MM.1S (cell line): ENCODE measurements around the gene PPME1.

ENCODE experiments used
- DNase-seq: peaks from one replicate; pipeline ENCODE4 v3.0.0-alpha.2; 2015
- H2AFZ ChIP-seq: fragments of 300-600 bp; sonication (generic); 2 replicates; pipeline ENCODE4 v1.6.0; 2016; ENCODE audit warnings: antibody characterized with exemption, low read length
- H3F3A ChIP-seq: fragments of 300-600 bp; sonication (generic); 2 replicates; pipeline ENCODE4 v1.6.1; 2016; ENCODE audit warnings: mild to moderate bottlenecking, antibody characterized with exemption, low read length, moderate library complexity, mixed read lengths; ENCODE audit not compliant: insufficient read depth
- H3K27ac ChIP-seq: fragments of 300-600 bp; sonication (generic); 2 replicates; pipeline ENCODE4 v1.5.1; 2016; ENCODE audit warnings: mild to moderate bottlenecking, low read length
- H3K27me3 ChIP-seq: fragments of 300-600 bp; sonication (generic); replicated peaks from 2 replicates; pipeline ENCODE4 v1.6.0; 2016; ENCODE audit warnings: low read length; ENCODE audit not compliant: insufficient read depth
- H3K36me3 ChIP-seq: fragments of 300-600 bp; sonication (generic); replicated peaks from 2 replicates; pipeline ENCODE4 v1.6.1; 2016; ENCODE audit warnings: mild to moderate bottlenecking, low read length, mixed read lengths; ENCODE audit not compliant: insufficient read depth
- H3K4me1 ChIP-seq: fragments of 300-600 bp; sonication (generic); 2 replicates; pipeline ENCODE4 v1.6.1; 2016; ENCODE audit warnings: low read length, mixed read lengths
- H3K4me2 ChIP-seq: fragments of 300-600 bp; sonication (generic); 2 replicates; pipeline ENCODE4 v1.6.0; 2016; ENCODE audit warnings: low read depth, low read length
- H3K4me3 ChIP-seq: fragments of 300-600 bp; sonication (generic); 2 replicates; pipeline ENCODE4 v1.5.1; 2016; ENCODE audit warnings: low read length, mixed read lengths
- H3K79me2 ChIP-seq: fragments of 300-600 bp; sonication (generic); 2 replicates; pipeline ENCODE4 v1.6.1; 2016; ENCODE audit warnings: mixed run types, low read length, mixed read lengths
- H3K9ac ChIP-seq: fragments of 300-600 bp; sonication (generic); 2 replicates; pipeline ENCODE4 v1.6.1; 2016; ENCODE audit warnings: low read length, mixed read lengths
- H3K9me2 ChIP-seq: fragments of 300-600 bp; sonication (generic); replicated peaks from 2 replicates; pipeline ENCODE4 v1.6.1; 2016; ENCODE audit warnings: mild to moderate bottlenecking, low read length, mixed read lengths; ENCODE audit not compliant: insufficient read depth
- H3K9me3 ChIP-seq: fragments of 300-600 bp; sonication (generic); replicated peaks from 2 replicates; pipeline ENCODE4 v1.6.1; 2016; ENCODE audit warnings: mild to moderate bottlenecking, low read length, mixed read lengths; ENCODE audit not compliant: insufficient read depth
- H4K20me1 ChIP-seq: fragments of 300-600 bp; sonication (generic); 2 replicates; pipeline ENCODE4 v1.6.1; 2016; ENCODE audit warnings: mild to moderate bottlenecking, low read length, moderate library complexity, mixed read lengths; ENCODE audit not compliant: insufficient read depth
- CTCF ChIP-seq: fragments of 300-600 bp; sonication (generic); IDR thresholded peaks from 2 replicates; pipeline ENCODE4 v1.5.1; 2016; ENCODE audit warnings: antibody characterized with exemption, low read length, mixed read lengths
- EZH2 ChIP-seq: fragments of 300-600 bp; sonication (generic); optimal IDR thresholded peaks from 2 replicates; pipeline ENCODE3; 2017; ENCODE audit warnings: low read depth, mild to moderate bottlenecking, antibody characterized with exemption, low read length, mixed read lengths
- EZH2phosphoT487 ChIP-seq: fragments of 300-600 bp; sonication (generic); IDR thresholded peaks from 2 replicates; pipeline ENCODE4 v1.6.1; 2018; ENCODE audit warnings: antibody characterized with exemption, low read length

Gene PPME1

GRCh38 chr11:74249496-74249895, 78.4 kb downstream of the PPME1 start:
- DNase-seq: no peak
- H3K79me2 ChIP-seq: no peaks in the 10 kb centered on the region
- TF ChIP-seq EZH2phosphoT487 (no peak), EZH2 (no peak), CTCF (no peak)
- H3K27me3 ChIP-seq: no peaks in the 10 kb centered on the region
- no peak overlapping the region for H3K4me3 ChIP-seq
- H3K27ac ChIP-seq: no peak overlapping the region
- H4K20me1 ChIP-seq: no peaks in the 10 kb centered on the region
- no peaks in the 10 kb centered on the region for H3K9me2 ChIP-seq
- H3K36me3 ChIP-seq: no peaks in the 10 kb centered on the region
- no peak overlapping the region for H3K9ac ChIP-seq
- H3K4me1 ChIP-seq: no peaks in the 10 kb centered on the region
- H2AFZ ChIP-seq: no peak overlapping the region
- no peaks in the 10 kb centered on the region for H3K9me3 ChIP-seq
- no peak overlapping the region for H3K4me2 ChIP-seq
- no peaks in the 10 kb centered on the region for H3F3A ChIP-seq

GRCh38 chr11:74253361-74253760, 82.3 kb downstream of the PPME1 start:
- no peaks in the 10 kb centered on the region for H4K20me1 ChIP-seq
- no peaks in the 10 kb centered on the region for H3F3A ChIP-seq
- H3K4me1 ChIP-seq: no peaks in the 10 kb centered on the region
- no peak overlapping the region for H3K4me2 ChIP-seq
- H3K4me3 ChIP-seq: no peak overlapping the region
- H3K9me3 ChIP-seq: no peaks in the 10 kb centered on the region
- TF ChIP-seq EZH2 (no peak), CTCF (no peak), EZH2phosphoT487 (no peak)
- no peak overlapping the region for H3K9ac ChIP-seq
- no peaks in the 10 kb centered on the region for H3K79me2 ChIP-seq
- no peaks in the 10 kb centered on the region for H3K9me2 ChIP-seq
- no peaks in the 10 kb centered on the region for H3K27me3 ChIP-seq
- H3K36me3 ChIP-seq: no peaks in the 10 kb centered on the region
- no peak for DNase-seq
- no peak overlapping the region for H3K27ac ChIP-seq
- no peak overlapping the region for H2AFZ ChIP-seq

GRCh38 chr11:74255741-74256375, 84.8 kb downstream of the PPME1 start:
- no peaks in the 10 kb centered on the region for H3K79me2 ChIP-seq
- H3K4me3 ChIP-seq: no peak overlapping the region
- no peak overlapping the region for H3K9ac ChIP-seq
- H4K20me1 ChIP-seq: no peaks in the 10 kb centered on the region
- H3K27ac ChIP-seq: no peak overlapping the region
- H3F3A ChIP-seq: no peaks in the 10 kb centered on the region
- H3K9me2 ChIP-seq: no peaks in the 10 kb centered on the region
- H3K36me3 ChIP-seq: no peaks in the 10 kb centered on the region
- peak; percentile 59 for DNase-seq
- H3K9me3 ChIP-seq: no peaks in the 10 kb centered on the region
- H3K4me2 ChIP-seq: no peak overlapping the region
- H3K4me1 ChIP-seq: no peaks in the 10 kb centered on the region
- H3K27me3 ChIP-seq: no peaks in the 10 kb centered on the region
- H2AFZ ChIP-seq: no peak overlapping the region
- TF ChIP-seq EZH2 (no peak), CTCF (peak; percentile 91)
